ENCODE data around the gene KIR3DL2.
"Not testable (repeated sequence)": the region's sequence is repeated elsewhere in the genome, so short reads cannot be mapped to it uniquely, and the experiment has no call there.

The KIR3DL2 gene

GRCh38 chr19:54873990-54874389 is 23.7 kb downstream of the KIR3DL2 start, which contains the start of gene FCAR:
Gene FCAR, plus strand, starts transcription at chr19:54874235. Its CDS starts 55 bp downstream, at chr19:54874290.
- no peak for DNase-seq

- no peak for DNase-seq
Observed at GRCh38 chr19:54875506-54875905, 25.3 kb downstream of the KIR3DL2 start.

GRCh38 chr19:54877471-54877870 is 27.2 kb downstream of the KIR3DL2 start:
- no peak for DNase-seq

- no peak for DNase-seq
Observed at GRCh38 chr19:54881884-54882283, 31.6 kb downstream of the KIR3DL2 start.

- DNase-seq: no peak
Observed at GRCh38 chr19:54882758-54883157, 32.5 kb downstream of the KIR3DL2 start.

- DNase-seq: no peak
Observed at GRCh38 chr19:54883228-54883627, 33.0 kb downstream of the KIR3DL2 start.

GRCh38 chr19:54888239-54888638 is 38.0 kb downstream of the KIR3DL2 start:
- DNase-seq: no peak

- no peak for DNase-seq
Observed at GRCh38 chr19:54889566-54889965, 39.3 kb downstream of the KIR3DL2 start.

- no peak for DNase-seq
Observed at GRCh38 chr19:54893406-54893805, 43.2 kb downstream of the KIR3DL2 start.

- not testable (repeated sequence) for DNase-seq
Observed at GRCh38 chr19:54894106-54894505, 43.9 kb downstream of the KIR3DL2 start.

GRCh38 chr19:54896036-54896435 is 45.8 kb downstream of the KIR3DL2 start:
- no peak for DNase-seq

- not testable (repeated sequence) for DNase-seq
Observed at GRCh38 chr19:54898685-54899084, 48.4 kb downstream of the KIR3DL2 start.

- not testable (repeated sequence) for DNase-seq
Observed at GRCh38 chr19:54899646-54900045, 49.4 kb downstream of the KIR3DL2 start.

GRCh38 chr19:54901153-54901552 is 50.9 kb downstream of the KIR3DL2 start:
- not testable (repeated sequence) for DNase-seq

GRCh38 chr19:54902061-54902460 is 51.8 kb downstream of the KIR3DL2 start:
- DNase-seq: no peak

GRCh38 chr19:54903303-54903702 is 53.1 kb downstream of the KIR3DL2 start:
- no peak for DNase-seq

- not testable (repeated sequence) for DNase-seq
Observed at GRCh38 chr19:54904261-54904660, 54.0 kb downstream of the KIR3DL2 start.

- DNase-seq: no peak
Observed at GRCh38 chr19:54905421-54905802, 55.2 kb downstream of the KIR3DL2 start.

GRCh38 chr19:54905803-54906511 is 55.7 kb downstream of the KIR3DL2 start, which contains the start of gene NCR1:
Gene NCR1, plus strand, starts transcription at chr19:54906148. Its CDS starts 40 bp downstream, at chr19:54906188.
- no peak for DNase-seq

- DNase-seq: no peak
Observed at GRCh38 chr19:54906819-54907218, 56.6 kb downstream of the KIR3DL2 start.

- DNase-seq: not testable (repeated sequence)
Observed at GRCh38 chr19:54907899-54908298, 57.7 kb downstream of the KIR3DL2 start.
